SK-N-SH (cell line): ENCODE results near the gene ENOX1.

Experiments
- CHD2 ChIP-seq: fragments of 150-350 bp; IDR thresholded peaks from 2 replicates; pipeline ENCODE4 v1.6.1; 2018; ENCODE audit warnings: low read length; ENCODE audit not compliant: partially characterized antibody
- CTCF ChIP-seq: fragments of 200-600 bp; sonication (generic); IDR thresholded peaks from 2 replicates; pipeline ENCODE4 v1.6.1; 2017; ENCODE audit warnings: antibody characterized with exemption, mild to moderate bottlenecking, moderate library complexity
- EP300 ChIP-seq, 2 experiments: IDR thresholded peaks; 2 replicates each; pipeline versions ENCODE4 v1.4.0 to v1.6.1; 2012; ENCODE audit warnings: borderline replicate concordance in 1 of 2, low read depth in 1 of 2, low read length in 1 of 2
- EZH2phosphoT487 ChIP-seq: fragments of 200-600 bp; sonication (generic); IDR thresholded peaks from 2 replicates; pipeline ENCODE4 v1.6.1; 2017; ENCODE audit warnings: low read depth, mixed run types, mild to moderate bottlenecking, antibody characterized with exemption, moderate library complexity, borderline replicate concordance
- FOXJ3 ChIP-seq: sonication (generic); formaldehyde crosslinking; IDR thresholded peaks from 2 replicates; pipeline ENCODE4 v1.5.1; 2020; ENCODE audit warnings: mild to moderate bottlenecking, missing genetic modification reagents
- FOXM1 ChIP-seq: IDR thresholded peaks from 2 replicates; pipeline ENCODE4 v1.4.0; 2012; ENCODE audit warnings: low read depth, mild to moderate bottlenecking
- MXI1 ChIP-seq: IDR thresholded peaks from 2 replicates; pipeline ENCODE4 v1.6.1; 2012; ENCODE audit warnings: mild to moderate bottlenecking, low read depth, low read length, improper control_type of control experiment
- POLR2AphosphoS5 ChIP-seq: IDR thresholded peaks from 2 replicates; pipeline ENCODE4 v1.6.1; 2012; ENCODE audit warnings: low read depth, low read length
- RAD21 ChIP-seq: IDR thresholded peaks from 2 replicates; pipeline ENCODE4 v1.6.1; 2012; ENCODE audit warnings: mild to moderate bottlenecking, low read length
- RCOR1 ChIP-seq: fragments of 150-350 bp; IDR thresholded peaks from 2 replicates; pipeline ENCODE4 v1.6.1; 2017; ENCODE audit warnings: antibody characterized with exemption, low read length
- REST ChIP-seq: IDR thresholded peaks from 2 replicates; pipeline ENCODE4 v1.6.1; 2012; ENCODE audit warnings: mild to moderate bottlenecking, low read depth, low read length, moderate library complexity
- RXRA ChIP-seq: IDR thresholded peaks from 2 replicates; pipeline ENCODE4 v1.4.0; 2012; ENCODE audit warnings: low read depth, mild to moderate bottlenecking, borderline replicate concordance
- YY1 ChIP-seq: IDR thresholded peaks from 2 replicates; pipeline ENCODE4 v1.4.0; 2012; ENCODE audit warnings: low read depth, mild to moderate bottlenecking
- ZBTB33 ChIP-seq: IDR thresholded peaks from 2 replicates; pipeline ENCODE4 v1.4.0; 2012; ENCODE audit warnings: low read depth, borderline replicate concordance

DNA sequence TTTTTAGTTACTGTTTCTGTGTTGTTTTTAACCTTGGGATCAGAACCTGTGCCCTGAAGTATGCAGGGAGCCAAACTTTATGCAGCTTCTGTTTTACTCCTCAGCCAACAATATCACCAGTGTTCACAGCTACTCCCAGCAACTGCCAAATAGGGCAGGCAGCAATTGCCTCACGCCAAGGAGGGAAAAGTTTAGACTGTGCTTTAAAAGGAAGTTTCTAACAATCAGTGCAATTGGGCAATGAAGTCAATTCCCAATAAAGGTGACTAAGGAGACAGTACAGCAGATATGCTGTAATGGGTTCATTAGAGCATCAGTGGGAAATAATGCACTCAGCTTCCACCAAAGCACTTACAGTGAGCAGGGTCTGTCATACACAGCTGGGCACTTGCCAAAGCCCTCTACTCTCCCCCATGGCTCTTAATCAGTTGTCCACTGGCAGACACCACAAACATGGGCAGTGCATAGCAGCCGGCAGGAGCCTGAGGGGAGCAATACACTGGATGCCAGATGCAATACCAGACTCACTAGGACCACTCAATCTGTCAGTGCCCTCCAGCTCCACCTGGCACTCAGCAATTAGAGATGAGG, 19.3 kb downstream of the ENOX1 start:
- TF ChIP-seq POLR2AphosphoS5 (peak; percentile 19; the same call in 1 of the 2 replicates), REST (no peak), CTCF (no peak), EZH2phosphoT487 (no peak), EP300 (IDR thresholded peaks at IDR 0.05; ENCODE audit: borderline replicate concordance in 1 of 2, low read depth in 1 of 2, low read length in 1 of 2) (peak in 1 of 2 experiments; percentile 94; a peak in 2 of 4 replicates), FOXM1 (no peak), FOXJ3 (CRISPR knock-in tag) (peak; percentile 98), RXRA (no peak), RAD21 (no peak), MXI1 (no peak), YY1 (no peak), RCOR1 (peak; percentile 89; the same call in 1 of the 2 replicates), ZBTB33 (no peak), CHD2 (peak; percentile 88)
